NCI-H1436 (cell line): ENCODE results near the gene GRAMD2A.

Experiments used
- DNase-seq: peaks from one replicate; lab custom pipeline; 2025; lab: John Stamatoyannopoulos, UW

The GRAMD2A gene

DNA sequence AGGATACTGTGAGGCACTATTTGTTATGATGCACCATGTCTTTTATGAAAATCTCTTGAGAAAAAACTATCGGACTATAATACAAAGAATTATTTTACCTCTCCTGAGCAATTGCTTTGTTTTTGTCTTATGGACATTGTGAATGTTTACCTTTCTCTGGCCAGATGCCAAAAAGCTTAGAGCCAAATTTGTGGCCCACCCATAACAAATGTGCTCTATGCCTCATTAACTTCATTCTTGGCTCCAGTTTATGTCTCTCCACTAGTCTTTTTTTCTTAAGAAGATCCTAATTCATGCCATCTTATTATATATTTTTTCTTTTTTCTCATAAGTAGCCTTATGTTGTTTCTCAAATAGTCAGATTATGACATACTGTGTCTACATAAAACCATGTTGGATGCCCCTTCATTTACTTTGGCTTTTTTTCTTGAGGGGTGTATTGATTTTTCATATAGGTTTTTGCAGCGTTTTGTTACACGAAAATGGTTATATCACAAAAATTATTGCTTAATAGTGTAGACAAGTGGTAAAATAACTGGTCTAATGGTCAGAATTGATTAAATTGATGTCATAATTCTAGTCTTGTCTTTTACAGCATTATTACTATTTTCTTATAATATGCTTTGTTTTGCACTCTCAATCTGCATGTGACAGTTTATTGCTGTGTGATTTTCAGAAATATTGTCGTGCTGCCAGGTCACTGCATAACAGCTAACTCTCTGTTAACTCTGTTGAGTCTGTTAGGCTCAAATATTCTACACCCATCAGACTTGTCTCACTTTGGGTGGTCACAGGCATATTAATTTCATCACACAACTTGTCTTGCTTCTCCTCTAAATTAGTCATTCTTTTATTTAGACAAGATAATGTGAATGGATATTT is 61.2 kb downstream of the GRAMD2A start:
- peak; percentile 48 for DNase-seq

DNA sequence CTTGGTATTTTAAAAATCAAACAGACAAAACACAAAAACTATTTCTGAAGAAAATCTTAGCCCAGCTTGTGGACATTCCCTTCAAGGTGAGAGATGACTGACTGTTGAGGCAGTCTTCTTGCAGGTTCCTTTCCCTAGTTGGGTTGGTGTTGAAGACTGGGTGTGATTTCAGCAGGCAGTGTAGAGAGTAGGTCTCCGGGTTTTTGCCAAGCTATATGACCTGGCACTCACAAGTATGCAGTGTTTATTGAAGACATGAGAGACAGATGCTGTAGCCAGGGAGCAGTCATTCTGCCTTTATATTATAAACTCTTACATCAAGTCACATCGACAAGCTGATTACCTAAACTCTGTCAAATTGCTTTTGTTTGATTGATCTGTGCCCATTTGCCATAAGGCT is 61.9 kb downstream of the GRAMD2A start:
- DNase-seq: no peak

- no peak for DNase-seq
Observed at GRCh38 chr15:72133211-72133610, 64.4 kb downstream of the GRAMD2A start.

DNA sequence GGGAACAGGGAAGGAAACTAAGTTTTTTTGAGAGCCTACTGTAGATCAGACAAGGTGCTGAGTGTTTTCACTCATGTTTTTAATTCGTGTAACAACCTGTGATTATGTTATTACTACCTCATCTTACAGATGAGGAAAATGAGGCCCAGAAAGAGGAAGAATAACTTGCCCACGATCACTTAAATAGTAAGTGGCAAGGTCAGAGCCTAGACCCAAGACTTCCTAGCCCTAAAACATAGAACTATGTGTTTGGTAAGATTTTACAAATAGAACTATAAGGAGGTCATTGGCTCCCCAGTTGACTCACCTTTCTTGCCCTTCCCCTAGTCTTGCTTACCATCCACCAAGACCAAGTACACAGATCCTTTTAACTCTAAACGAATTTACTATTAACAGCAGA is 65.7 kb downstream of the GRAMD2A start:
- no peak for DNase-seq

DNA sequence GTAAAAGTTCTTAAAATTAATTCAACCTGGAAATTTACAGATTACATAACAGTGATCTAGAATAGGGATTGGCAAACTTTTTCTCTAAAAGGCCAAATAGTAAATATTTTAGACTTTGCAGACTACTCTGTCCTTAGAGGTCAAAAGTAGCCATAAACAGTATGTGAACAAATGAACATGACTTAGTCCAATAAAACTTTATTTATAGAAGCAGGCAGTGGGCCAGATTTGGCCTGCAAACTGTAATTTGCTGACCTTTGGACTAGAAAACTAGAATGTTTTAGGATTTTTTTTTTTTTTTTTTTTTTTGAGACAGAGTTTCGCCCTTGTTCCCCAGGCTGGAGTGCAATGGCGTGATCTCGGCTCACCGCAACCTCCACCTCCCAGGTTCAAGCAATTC is 67.3 kb downstream of the GRAMD2A start:
- DNase-seq: no peak

- DNase-seq: no peak
Observed at GRCh38 chr15:72128359-72128758, 69.2 kb downstream of the GRAMD2A start.

GRCh38 chr15:72127724-72128322 is 69.8 kb downstream of the GRAMD2A start:
- DNase-seq: no peak

DNA sequence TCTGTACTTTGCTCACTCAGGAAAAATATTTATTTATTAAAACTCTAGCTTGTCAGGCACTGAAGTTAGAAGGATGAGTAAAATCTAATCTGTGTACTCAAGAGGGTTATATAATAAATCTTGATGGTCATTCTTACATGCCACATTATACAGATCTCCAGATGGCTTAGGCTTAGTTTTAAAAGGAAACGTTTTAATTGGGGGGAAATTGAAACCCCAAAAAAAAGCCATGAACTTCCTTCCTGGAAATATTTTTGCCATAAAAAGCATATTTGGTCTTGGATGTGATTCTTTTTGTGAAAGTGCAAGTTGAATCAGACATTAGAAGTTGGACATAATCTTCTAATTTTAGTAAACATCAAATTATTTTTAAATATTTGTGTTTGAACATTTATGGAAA is 73.4 kb downstream of the GRAMD2A start:
- DNase-seq: no peak

GRCh38 chr15:72118017-72118978 is 79.3 kb downstream of the GRAMD2A start, which contains the start of the genes MYO9A and SENP8:
MYO9A (minus strand) TSS chr15:72118150; CDS start chr15:72046563, 71,587 bp downstream.
SENP8 (plus strand) TSS chr15:72118403; CDS start chr15:72139624, 21,221 bp downstream.
- peak; percentile 97 for DNase-seq

DNA sequence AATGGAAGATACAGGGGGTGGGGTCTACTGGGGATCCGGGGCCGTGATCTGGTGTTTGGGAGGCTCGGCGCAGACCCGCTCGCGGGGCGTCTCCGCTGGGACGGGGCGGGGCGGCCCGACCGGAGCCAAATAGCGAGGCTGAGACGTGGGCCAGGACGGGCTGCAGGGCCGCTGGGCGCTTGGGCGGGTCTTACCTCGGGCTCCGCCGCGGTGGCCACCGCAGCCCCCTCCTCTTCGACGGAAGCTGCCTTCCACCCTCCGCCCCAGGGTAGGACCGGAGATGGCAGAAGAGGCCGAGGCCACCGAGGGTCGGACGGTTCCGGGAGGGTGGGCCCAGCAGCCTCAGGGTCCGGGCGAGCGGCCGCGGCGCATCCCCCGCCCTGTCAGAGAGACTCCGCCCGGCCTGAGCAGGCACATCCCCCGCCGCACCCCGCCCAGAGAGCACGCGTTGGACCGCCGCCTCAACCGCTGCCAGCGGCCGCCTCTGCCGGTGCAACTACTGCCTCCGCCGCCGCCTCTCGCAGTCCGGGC is 80.0 kb downstream of the GRAMD2A start:
- no peak for DNase-seq

DNA sequence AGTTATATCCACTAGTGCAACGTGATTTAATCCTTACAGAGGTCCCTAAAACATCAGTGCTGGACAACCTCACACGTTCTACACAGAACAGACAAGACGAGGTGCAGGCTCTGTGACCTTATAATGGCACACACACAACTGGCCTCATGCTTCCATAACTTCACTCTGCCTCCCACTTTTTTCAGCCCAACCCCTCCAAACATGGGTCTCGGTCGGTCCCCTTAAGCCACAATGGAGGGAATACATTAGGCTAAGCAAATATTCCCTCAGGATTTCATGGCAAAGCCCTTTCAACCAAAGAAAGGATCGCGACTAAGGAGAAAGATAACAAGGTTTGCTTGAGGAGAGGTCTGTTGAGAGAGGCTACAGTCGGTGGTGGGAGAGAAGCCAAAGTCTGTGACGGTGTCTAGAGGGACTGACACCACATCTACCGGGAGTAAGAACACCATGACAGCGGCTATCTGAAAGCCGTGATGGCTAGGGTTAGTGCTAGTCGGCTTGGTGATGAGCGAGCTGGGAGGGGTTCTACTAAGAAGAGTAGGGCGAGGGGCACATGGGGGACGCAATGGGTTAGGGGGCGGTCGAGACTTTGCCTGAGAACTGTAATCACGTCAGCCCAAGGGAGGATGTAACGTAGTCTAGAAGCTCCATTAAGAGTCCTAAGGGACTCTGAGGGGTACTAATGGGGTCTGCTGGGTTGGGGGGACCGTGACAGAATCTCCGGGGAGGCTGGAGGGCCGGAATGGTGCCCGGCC is 80.7 kb downstream of the GRAMD2A start:
- no peak for DNase-seq

- no peak for DNase-seq
Observed at GRCh38 chr15:72113347-72114031, 84.1 kb downstream of the GRAMD2A start.

- DNase-seq: no peak
Observed at GRCh38 chr15:72112805-72113204, 84.8 kb downstream of the GRAMD2A start.

- no peak for DNase-seq
Observed at GRCh38 chr15:72112116-72112515, 85.5 kb downstream of the GRAMD2A start.

DNA sequence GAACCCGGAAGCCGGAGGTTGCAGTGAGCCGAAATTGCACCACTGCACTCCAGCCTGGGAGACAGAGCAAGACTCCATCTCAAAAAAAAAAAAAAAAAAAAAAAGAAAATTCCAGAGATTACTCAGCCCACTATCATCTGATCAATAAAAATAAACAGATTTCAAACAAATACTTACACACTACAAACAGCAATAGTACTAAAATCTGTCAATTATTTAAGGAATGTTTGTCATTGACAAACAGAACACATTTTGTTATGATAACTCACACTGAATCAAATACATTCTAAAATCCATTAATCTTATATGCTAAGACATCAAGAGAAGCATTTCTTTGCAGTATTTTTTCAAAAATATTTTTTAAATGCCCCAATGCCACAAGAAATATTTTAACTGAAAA is 87.2 kb downstream of the GRAMD2A start:
- DNase-seq: no peak
